GM23248 (cell line): ENCODE data around the gene RAB22A.

Experiments
- EZH2 ChIP-seq: fragments of 200-600 bp; sonication (generic); IDR thresholded peaks from 2 replicates; pipeline ENCODE4 v1.6.1; 2018; ENCODE audit warnings: antibody characterized with exemption, mild to moderate bottlenecking; ENCODE audit not compliant: insufficient read depth, poor library complexity, severe bottlenecking
- EZH2phosphoT487 ChIP-seq: fragments of 200-600 bp; sonication (generic); IDR thresholded peaks from 2 replicates; pipeline ENCODE4 v1.6.1; 2018; ENCODE audit warnings: antibody characterized with exemption, moderate library complexity, mild to moderate bottlenecking, low read depth; ENCODE audit not compliant: insufficient read depth

DNA sequence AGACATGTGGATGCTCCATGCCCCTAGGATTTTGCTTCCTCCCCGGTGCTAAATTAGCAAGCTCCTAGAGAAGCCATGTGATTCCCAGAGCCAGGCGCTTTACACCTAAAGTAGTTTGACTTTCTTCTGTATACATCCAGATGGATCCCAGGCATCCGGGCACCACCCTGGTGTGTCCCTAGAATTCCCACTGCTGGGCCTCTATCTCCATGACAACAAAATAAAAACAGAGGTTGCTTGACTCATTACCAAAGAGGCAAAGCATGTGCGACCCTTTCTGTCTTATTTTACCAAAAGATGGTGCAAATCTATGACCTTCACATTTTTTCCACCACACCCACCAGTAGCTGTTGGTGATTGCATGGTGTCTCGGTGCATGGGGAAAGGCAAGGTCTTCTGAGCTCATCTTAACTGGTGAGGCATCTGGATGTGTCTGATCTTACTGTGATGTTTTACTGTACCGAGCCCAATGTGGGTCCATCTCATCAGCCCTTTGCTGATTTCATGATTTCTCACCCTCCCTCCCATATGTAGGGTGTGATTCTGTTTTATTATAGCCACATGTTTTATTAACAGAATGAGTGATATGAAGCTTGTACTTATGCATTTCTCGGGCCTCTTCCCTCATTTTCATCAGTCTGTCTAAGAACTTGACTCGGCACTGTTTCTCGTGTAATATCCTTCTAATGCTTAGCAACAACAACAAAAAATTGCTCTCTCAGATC is 52.1 kb downstream of the RAB22A start:
- TF ChIP-seq EZH2 (no peak), EZH2phosphoT487 (no peak)
